Measurements from ENCODE around the gene EYA2.

The EYA2 gene

GRCh38 chr20:47125758-47126591 lies 231.3 kb downstream of the EYA2 start:
- no peaks in the 10 kb centered on the region for H3K36me3 Mint-ChIP-seq
- no peak for DNase-seq
- no peaks in the 10 kb centered on the region for H3K4me1 Mint-ChIP-seq
- H3K4me3 Mint-ChIP-seq = no peak overlapping the region
- ATAC-seq (replicated peaks) = no peak
- no peaks in the 10 kb centered on the region for H3K9me3 Mint-ChIP-seq
- H3K27ac Mint-ChIP-seq = no peak overlapping the region
- H3K27me3 Mint-ChIP-seq = peaks cover 26 to 54% of the 10 kb centered on the region in 2 donors

- Mint-ChIP-seq H3K36me3 (no peaks in the 10 kb centered on the region), H3K27me3 (peaks cover 26 to 56% of the 10 kb centered on the region in 2 donors), H3K4me3 (no peak overlapping the region), H3K9me3 (no peaks in the 10 kb centered on the region), H3K27ac (no peak overlapping the region), H3K4me1 (no peaks in the 10 kb centered on the region)
- DNase-seq (no peak), ATAC-seq (replicated peaks) (no peak)
Observed at GRCh38 chr20:47126709-47127108, 232.1 kb downstream of the EYA2 start.

GRCh38 chr20:47127546-47127945 lies 232.9 kb downstream of the EYA2 start:
- ATAC-seq (replicated peaks) (no peak), DNase-seq (no peak)
- Mint-ChIP-seq H3K9me3 (no peaks in the 10 kb centered on the region), H3K36me3 (no peaks in the 10 kb centered on the region), H3K27me3 (peaks cover 21 to 53% of the 10 kb centered on the region in 2 donors), H3K4me1 (no peaks in the 10 kb centered on the region), H3K27ac (no peak overlapping the region), H3K4me3 (no peak overlapping the region)

GRCh38 chr20:47127999-47128398 lies 233.4 kb downstream of the EYA2 start:
- DNase-seq (no peak), ATAC-seq (replicated peaks) (no peak)
- no peaks in the 10 kb centered on the region for H3K9me3 Mint-ChIP-seq
- no peak overlapping the region for H3K4me3 Mint-ChIP-seq
- H3K27ac Mint-ChIP-seq = no peak overlapping the region
- H3K36me3 Mint-ChIP-seq = no peaks in the 10 kb centered on the region
- no peaks in the 10 kb centered on the region for H3K4me1 Mint-ChIP-seq
- H3K27me3 Mint-ChIP-seq = peaks cover 21 to 53% of the 10 kb centered on the region in 2 donors

GRCh38 chr20:47129306-47129705 lies 234.7 kb downstream of the EYA2 start:
- Mint-ChIP-seq H3K36me3 (no peaks in the 10 kb centered on the region), H3K4me1 (no peaks in the 10 kb centered on the region), H3K9me3 (no peaks in the 10 kb centered on the region), H3K27me3 (peaks cover 21 to 45% of the 10 kb centered on the region in 2 donors), H3K27ac (no peak overlapping the region), H3K4me3 (no peak overlapping the region)
- ATAC-seq (replicated peaks) = no peak
- no peak for DNase-seq

GRCh38 chr20:47133809-47134456 lies 239.3 kb downstream of the EYA2 start:
- H3K4me3 Mint-ChIP-seq = no peak overlapping the region
- DNase-seq (no peak), ATAC-seq (replicated peaks) (no peak)
- H3K27ac Mint-ChIP-seq = no peak overlapping the region
- no peaks in the 10 kb centered on the region for H3K36me3 Mint-ChIP-seq
- H3K9me3 Mint-ChIP-seq = no peaks in the 10 kb centered on the region
- no peaks in the 10 kb centered on the region for H3K4me1 Mint-ChIP-seq
- H3K27me3 Mint-ChIP-seq = peaks cover 11 to 21% of the 10 kb centered on the region in 2 donors

GRCh38 chr20:47136782-47137181 lies 242.1 kb downstream of the EYA2 start:
- Mint-ChIP-seq H3K4me1 (no peaks in the 10 kb centered on the region), H3K36me3 (no peaks in the 10 kb centered on the region), H3K27me3 (peaks cover 4 to 10% of the 10 kb centered on the region in 2 donors), H3K27ac (no peak overlapping the region), H3K9me3 (peaks cover 0 to 2% of the 10 kb centered on the region in 2 donors), H3K4me3 (no peak overlapping the region)
- ATAC-seq (replicated peaks) (no peak), DNase-seq (no peak)

GRCh38 chr20:47137231-47137870 lies 242.7 kb downstream of the EYA2 start:
- no peak for DNase-seq
- H3K36me3 Mint-ChIP-seq = no peaks in the 10 kb centered on the region
- no peak overlapping the region for H3K27ac Mint-ChIP-seq
- H3K27me3 Mint-ChIP-seq = peaks cover 4 to 10% of the 10 kb centered on the region in 2 donors
- no peak overlapping the region for H3K4me3 Mint-ChIP-seq
- H3K4me1 Mint-ChIP-seq = no peaks in the 10 kb centered on the region
- peaks cover 0 to 2% of the 10 kb centered on the region in 2 donors for H3K9me3 Mint-ChIP-seq
- ATAC-seq (replicated peaks) = no peak

GRCh38 chr20:47139934-47140535 lies 245.4 kb downstream of the EYA2 start:
- Mint-ChIP-seq H3K27ac (no peak overlapping the region), H3K9me3 (peaks cover 0 to 2% of the 10 kb centered on the region in 2 donors), H3K4me3 (no peak overlapping the region), H3K27me3 (peaks cover 16 to 30% of the 10 kb centered on the region in 2 donors), H3K4me1 (no peaks in the 10 kb centered on the region), H3K36me3 (no peaks in the 10 kb centered on the region)
- ATAC-seq (replicated peaks) = no peak
- DNase-seq = no peak

GRCh38 chr20:47141350-47141921 lies 246.8 kb downstream of the EYA2 start:
- H3K36me3 Mint-ChIP-seq = no peaks in the 10 kb centered on the region
- H3K27ac Mint-ChIP-seq = no peak overlapping the region
- no peaks in the 10 kb centered on the region for H3K4me1 Mint-ChIP-seq
- ATAC-seq (replicated peaks) (no peak), DNase-seq (no peak)
- no peak overlapping the region for H3K4me3 Mint-ChIP-seq
- H3K27me3 Mint-ChIP-seq = peaks cover 23 to 34% of the 10 kb centered on the region in 2 donors
- peaks cover 0 to 2% of the 10 kb centered on the region in 2 donors for H3K9me3 Mint-ChIP-seq

- Mint-ChIP-seq H3K9me3 (peaks cover 0 to 2% of the 10 kb centered on the region in 2 donors), H3K36me3 (no peaks in the 10 kb centered on the region), H3K27ac (no peak overlapping the region), H3K4me3 (no peak overlapping the region), H3K27me3 (peaks cover 23 to 36% of the 10 kb centered on the region in 2 donors), H3K4me1 (no peaks in the 10 kb centered on the region)
- ATAC-seq (replicated peaks) (no peak), DNase-seq (no peak)
Observed at GRCh38 chr20:47141941-47142773, 247.5 kb downstream of the EYA2 start.

GRCh38 chr20:47142774-47143170 lies 248.1 kb downstream of the EYA2 start:
- no peak overlapping the region for H3K27ac Mint-ChIP-seq
- peaks cover 0 to 2% of the 10 kb centered on the region in 2 donors for H3K9me3 Mint-ChIP-seq
- peaks cover 23 to 41% of the 10 kb centered on the region in 2 donors for H3K27me3 Mint-ChIP-seq
- H3K4me1 Mint-ChIP-seq = no peaks in the 10 kb centered on the region
- H3K36me3 Mint-ChIP-seq = no peaks in the 10 kb centered on the region
- ATAC-seq (replicated peaks) (no peak), DNase-seq (no peak)
- no peak overlapping the region for H3K4me3 Mint-ChIP-seq

GRCh38 chr20:47143657-47144056 lies 249.0 kb downstream of the EYA2 start:
- Mint-ChIP-seq H3K9me3 (peaks cover 0 to 2% of the 10 kb centered on the region in 2 donors), H3K36me3 (no peaks in the 10 kb centered on the region), H3K27ac (no peak overlapping the region), H3K4me3 (no peak overlapping the region), H3K4me1 (no peaks in the 10 kb centered on the region), H3K27me3 (peaks cover 23 to 41% of the 10 kb centered on the region in 2 donors)
- ATAC-seq (replicated peaks) (no peak), DNase-seq (no peak)
